Measurements from ENCODE around the gene DPH7.

DPH7 gene

DNA sequence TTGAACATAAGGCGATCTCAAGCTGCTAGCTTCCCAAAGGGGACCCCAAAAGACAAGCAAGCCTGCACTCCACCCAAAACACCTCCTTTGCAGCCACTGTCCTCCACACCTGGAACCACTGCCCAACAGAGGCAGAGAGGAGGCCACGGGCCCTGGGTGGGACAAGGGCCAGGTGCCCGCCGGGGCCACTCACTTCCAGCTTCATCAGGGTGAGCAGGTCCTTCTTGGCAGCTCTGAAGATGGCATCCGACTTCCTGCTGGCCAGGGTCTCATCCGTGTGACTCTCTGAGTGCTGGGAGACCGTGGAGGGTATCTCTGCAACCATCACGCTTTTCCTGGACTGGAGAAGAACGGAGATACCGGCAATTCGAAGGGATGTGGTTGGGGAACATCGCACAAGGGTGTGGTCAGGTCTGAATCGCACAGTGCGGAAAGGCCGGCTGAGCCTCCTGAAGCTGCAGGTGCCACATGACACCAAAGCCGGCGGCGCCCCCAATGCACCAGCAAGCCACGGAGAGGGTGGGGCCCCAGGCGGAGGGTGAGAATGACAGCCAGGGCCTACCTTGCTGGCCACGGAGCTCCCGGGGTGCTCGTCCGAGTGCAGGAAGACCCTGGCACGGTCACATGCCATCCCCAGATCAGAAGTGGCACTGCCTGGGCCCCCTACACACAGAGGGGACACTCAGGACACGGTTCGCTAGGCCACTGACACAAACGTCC is 73.1 kb downstream of the DPH7 start:
- H3K27ac ChIP-seq = no peak overlapping the region
- TF ChIP-seq, protein P1, sequence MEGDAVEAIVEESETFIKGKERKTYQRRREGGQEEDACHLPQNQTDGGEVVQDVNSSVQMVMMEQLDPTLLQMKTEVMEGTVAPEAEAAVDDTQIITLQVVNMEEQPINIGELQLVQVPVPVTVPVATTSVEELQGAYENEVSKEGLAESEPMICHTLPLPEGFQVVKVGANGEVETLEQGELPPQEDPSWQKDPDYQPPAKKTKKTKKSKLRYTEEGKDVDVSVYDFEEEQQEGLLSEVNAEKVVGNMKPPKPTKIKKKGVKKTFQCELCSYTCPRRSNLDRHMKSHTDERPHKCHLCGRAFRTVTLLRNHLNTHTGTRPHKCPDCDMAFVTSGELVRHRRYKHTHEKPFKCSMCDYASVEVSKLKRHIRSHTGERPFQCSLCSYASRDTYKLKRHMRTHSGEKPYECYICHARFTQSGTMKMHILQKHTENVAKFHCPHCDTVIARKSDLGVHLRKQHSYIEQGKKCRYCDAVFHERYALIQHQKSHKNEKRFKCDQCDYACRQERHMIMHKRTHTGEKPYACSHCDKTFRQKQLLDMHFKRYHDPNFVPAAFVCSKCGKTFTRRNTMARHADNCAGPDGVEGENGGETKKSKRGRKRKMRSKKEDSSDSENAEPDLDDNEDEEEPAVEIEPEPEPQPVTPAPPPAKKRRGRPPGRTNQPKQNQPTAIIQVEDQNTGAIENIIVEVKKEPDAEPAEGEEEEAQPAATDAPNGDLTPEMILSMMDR (conservative IDR thresholded peaks at IDR 0.05) = no peak
